ENCODE data around the gene MAMDC4.
"Not testable (repeated sequence)": the region's sequence is repeated elsewhere in the genome, so short reads cannot be mapped to it uniquely, and the experiment has no call there.

MAMDC4 gene

DNA sequence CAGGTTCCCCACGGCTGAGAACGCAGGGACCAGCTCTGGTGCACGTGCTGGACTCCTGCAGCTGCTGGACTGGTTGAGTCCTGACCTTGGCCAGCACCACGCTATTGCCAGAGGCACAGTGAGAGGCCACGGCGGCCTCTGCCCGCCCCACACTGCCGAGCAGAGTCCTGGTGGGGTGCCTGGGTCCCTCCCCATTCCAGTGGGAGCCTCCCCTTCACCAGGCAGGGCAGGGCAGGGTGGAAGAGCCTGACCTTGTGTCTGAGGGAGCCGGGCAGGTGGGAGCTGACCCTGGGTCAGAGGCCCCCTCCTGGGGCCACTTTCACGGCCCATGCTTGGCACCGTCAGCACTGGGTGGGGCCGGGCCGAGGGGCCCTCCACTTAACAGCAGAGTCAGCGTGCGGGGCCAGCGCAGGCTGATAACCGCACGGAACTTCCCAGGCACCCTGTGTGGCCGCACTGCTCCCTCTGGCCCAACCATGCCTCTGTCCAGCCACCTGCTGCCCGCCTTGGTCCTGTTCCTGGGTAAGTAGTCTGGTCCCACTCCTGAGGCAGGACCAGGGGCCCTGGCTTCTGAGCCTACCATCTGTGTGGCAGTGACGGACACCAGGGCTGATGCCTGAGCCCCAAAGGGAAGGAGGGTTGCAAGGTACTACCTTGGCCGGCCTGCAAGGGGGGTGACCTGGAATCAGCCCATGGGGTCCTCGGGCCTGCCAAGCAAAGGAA, at the start of gene MAMDC4:
TSS of gene MAMDC4 (plus strand) at position 406 of the 723 bp plus-strand sequence. CDS start at position 477, 71 bp downstream.
- TF ChIP-seq, protein P1, sequence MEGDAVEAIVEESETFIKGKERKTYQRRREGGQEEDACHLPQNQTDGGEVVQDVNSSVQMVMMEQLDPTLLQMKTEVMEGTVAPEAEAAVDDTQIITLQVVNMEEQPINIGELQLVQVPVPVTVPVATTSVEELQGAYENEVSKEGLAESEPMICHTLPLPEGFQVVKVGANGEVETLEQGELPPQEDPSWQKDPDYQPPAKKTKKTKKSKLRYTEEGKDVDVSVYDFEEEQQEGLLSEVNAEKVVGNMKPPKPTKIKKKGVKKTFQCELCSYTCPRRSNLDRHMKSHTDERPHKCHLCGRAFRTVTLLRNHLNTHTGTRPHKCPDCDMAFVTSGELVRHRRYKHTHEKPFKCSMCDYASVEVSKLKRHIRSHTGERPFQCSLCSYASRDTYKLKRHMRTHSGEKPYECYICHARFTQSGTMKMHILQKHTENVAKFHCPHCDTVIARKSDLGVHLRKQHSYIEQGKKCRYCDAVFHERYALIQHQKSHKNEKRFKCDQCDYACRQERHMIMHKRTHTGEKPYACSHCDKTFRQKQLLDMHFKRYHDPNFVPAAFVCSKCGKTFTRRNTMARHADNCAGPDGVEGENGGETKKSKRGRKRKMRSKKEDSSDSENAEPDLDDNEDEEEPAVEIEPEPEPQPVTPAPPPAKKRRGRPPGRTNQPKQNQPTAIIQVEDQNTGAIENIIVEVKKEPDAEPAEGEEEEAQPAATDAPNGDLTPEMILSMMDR (IDR thresholded peaks at IDR 0.05; ENCODE audit: low read length), result no peak
- TF ChIP-seq EZH2 (IDR thresholded peaks at IDR 0.05; ENCODE audit: borderline replicate concordance, low read length), result no peak
- no peaks in the 10 kb centered on the region for H3K79me2 ChIP-seq (ENCODE audit: insufficient read depth, low read length)

DNA sequence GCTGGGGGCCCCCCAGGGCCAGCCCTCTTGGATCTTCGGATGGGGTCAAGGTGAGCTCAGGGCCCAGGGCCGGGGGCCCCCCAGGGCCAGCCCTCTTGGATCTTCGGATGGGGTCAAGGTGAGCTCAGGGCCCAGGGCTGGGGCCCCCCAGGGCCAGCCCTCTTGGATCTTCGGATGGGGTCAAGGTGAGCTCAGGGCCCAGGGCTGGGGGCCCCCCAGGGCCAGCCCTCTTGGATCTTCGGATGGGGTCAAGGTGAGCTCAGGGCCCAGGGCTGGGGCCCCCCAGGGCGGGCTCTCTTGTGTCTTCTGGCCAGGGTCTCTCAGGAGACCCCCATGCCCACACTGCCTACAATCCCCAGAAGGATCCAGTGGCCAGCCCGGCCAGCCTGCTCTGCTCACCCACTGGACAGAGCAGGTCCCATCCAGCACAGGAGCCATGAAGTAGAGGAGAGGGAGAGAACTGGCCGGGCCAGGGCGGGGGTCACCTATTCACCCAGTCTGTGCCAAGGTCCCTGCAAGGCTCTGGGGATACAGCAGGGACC, 49.1 kb upstream of the MAMDC4 start:
- H3K9ac ChIP-seq (ENCODE audit: low read length); H3K27ac ChIP-seq (ENCODE audit: low read depth, low read length, poor library complexity, severe bottlenecking); H4K20me1 ChIP-seq (ENCODE audit: insufficient read depth, low read length); H3K27me3 ChIP-seq (ENCODE audit: insufficient read depth, low read length); H3K9me3 ChIP-seq (ENCODE audit: low read length); H2AFZ ChIP-seq (ENCODE audit: low read length); H3F3A ChIP-seq (ENCODE audit: insufficient read depth, low read length); H3K4me3 ChIP-seq (ENCODE audit: low read depth, low read length, poor library complexity, severe bottlenecking); H3K79me2 ChIP-seq (ENCODE audit: insufficient read depth, low read length); H3K4me2 ChIP-seq (ENCODE audit: low read length); H3K9me2 ChIP-seq (ENCODE audit: low read depth, low read length): not testable (repeated sequence)
- peaks cover 36% of the 10 kb centered on the region for H3K4me1 ChIP-seq (ENCODE audit: insufficient read depth, low read length, severe bottlenecking)
- H3K36me3 ChIP-seq (ENCODE audit: insufficient read depth, low read length), result peaks cover 14% of the 10 kb centered on the region

More for the DNA sequence above, at the start of gene MAMDC4:
- Histone ChIP-seq H3F3A (ENCODE audit: insufficient read depth, low read length) (no peaks in the 10 kb centered on the region), H4K20me1 (ENCODE audit: insufficient read depth, low read length) (no peaks in the 10 kb centered on the region), H3K9me2 (ENCODE audit: low read depth, low read length) (no peaks in the 10 kb centered on the region), H3K4me1 (ENCODE audit: insufficient read depth, low read length, severe bottlenecking) (peaks cover 7% of the 10 kb centered on the region), H3K27me3 (ENCODE audit: insufficient read depth, low read length) (no peaks in the 10 kb centered on the region), H3K9ac (ENCODE audit: low read length) (no peak within 1 kb of the TSS), H3K27ac (ENCODE audit: low read depth, low read length, poor library complexity, severe bottlenecking) (no peak within 1 kb of the TSS), H3K36me3 (ENCODE audit: insufficient read depth, low read length) (peaks cover 9% of the 10 kb centered on the region; the same call in 1 of the 2 replicates), H3K9me3 (ENCODE audit: low read length) (no peaks in the 10 kb centered on the region), H3K4me2 (ENCODE audit: low read length) (no peak within 1 kb of the TSS), H2AFZ (ENCODE audit: low read length) (no peak within 1 kb of the TSS), H3K4me3 (ENCODE audit: low read depth, low read length, poor library complexity, severe bottlenecking) (no peak within 1 kb of the TSS)

DNA sequence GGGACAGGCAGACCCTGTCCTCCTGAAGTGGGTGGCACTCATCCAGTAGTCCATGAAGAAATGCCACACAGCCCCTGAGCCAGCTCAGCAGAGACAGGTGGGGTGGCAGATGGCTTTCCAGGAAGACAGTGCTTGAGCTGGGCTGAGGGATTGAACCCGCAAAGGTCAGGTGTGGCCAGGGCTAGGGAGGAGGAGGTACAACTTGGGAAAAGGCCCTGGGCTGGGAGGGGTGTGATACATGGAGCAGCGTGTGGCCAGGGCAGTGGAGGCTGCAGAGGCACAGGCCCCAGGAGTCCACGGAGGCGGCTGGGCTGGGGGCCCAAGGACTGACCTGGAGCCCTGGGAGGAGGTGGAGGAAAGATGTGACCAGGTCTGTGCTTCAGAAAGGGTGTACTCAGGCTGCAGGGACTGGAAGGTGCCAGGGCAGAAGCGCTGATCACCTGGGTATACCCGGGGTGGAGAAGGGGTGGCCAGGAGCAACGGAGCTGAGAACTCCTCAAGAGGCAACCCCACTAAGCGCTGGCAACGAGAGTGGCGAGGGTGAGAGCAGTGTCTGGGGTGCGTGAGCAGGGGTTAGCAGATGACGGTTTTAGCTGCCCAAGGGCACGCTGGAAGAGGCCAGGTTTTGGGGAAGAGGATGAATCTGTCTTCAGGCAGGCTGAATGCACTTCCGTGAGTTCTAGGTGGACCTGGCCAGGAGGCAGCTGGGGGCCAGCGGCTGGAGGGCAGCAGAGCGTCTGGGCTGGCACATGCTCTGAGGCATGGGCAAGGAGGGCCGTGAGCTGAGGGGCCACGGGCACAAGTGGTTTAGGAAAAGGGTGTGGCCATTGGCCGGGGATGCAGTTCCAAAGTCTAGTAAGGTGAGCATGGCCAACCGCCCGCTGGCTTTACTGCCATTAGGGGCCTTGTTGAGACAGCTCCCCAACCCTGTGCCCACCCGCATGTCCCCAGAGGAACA, 48.3 kb upstream of the MAMDC4 start:
- Histone ChIP-seq H4K20me1 (ENCODE audit: insufficient read depth, low read length) (no peaks in the 10 kb centered on the region), H3K9ac (ENCODE audit: low read length) (no peak overlapping the region), H3K4me3 (ENCODE audit: low read depth, low read length, poor library complexity, severe bottlenecking) (no peak overlapping the region), H3F3A (ENCODE audit: insufficient read depth, low read length) (no peaks in the 10 kb centered on the region), H2AFZ (ENCODE audit: low read length) (no peak overlapping the region), H3K27ac (ENCODE audit: low read depth, low read length, poor library complexity, severe bottlenecking) (no peak overlapping the region), H3K79me2 (ENCODE audit: insufficient read depth, low read length) (peaks cover 4% of the 10 kb centered on the region), H3K27me3 (ENCODE audit: insufficient read depth, low read length) (peaks cover 6% of the 10 kb centered on the region; the same call in 1 of the 2 replicates), H3K36me3 (ENCODE audit: insufficient read depth, low read length) (peaks cover 14% of the 10 kb centered on the region), H3K4me2 (ENCODE audit: low read length) (no peak overlapping the region), H3K9me2 (ENCODE audit: low read depth, low read length) (no peaks in the 10 kb centered on the region), H3K4me1 (ENCODE audit: insufficient read depth, low read length, severe bottlenecking) (peaks cover 38% of the 10 kb centered on the region), H3K9me3 (ENCODE audit: low read length) (no peaks in the 10 kb centered on the region)
- TF ChIP-seq EZH2 (IDR thresholded peaks at IDR 0.05; ENCODE audit: borderline replicate concordance, low read length), result no peak
- TF ChIP-seq, protein P1 (IDR thresholded peaks at IDR 0.05; ENCODE audit: low read length), result no peak

Data from OCI-LY1 (cell line).